Measurements from ENCODE around the gene PCBP3. TPM values are rescaled to one million over a fixed set of nuclear protein-coding genes. Genes with fewer than 3 reads are reported as not detected.

Gene PCBP3
- total RNA-seq, 1 donor from 2014 or later, result 5.0 TPM

DNA sequence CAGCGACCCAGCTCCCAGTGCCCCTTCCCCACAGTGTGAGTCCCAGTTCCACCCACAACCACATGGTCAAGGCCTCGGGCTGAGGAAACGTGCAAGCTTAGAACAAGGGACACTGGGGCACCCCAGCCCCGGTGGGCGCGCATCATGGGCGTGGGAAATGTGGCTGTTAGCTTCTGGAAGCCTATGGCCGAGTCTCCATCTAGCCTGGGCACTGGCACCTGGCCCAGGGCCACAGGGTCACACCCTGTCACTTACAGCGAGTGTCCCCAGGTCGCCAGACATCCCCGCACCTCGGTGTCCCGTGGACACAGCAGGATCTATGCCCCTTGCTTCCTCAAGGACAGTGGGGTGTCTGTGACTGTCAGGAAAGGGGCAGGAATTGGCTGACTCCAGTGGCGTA is 301.1 kb downstream of the PCBP3 start:
- H3K4me3 Mint-ChIP-seq, result no peak overlapping the region
- H3K4me1 Mint-ChIP-seq, result peaks cover 12% of the 10 kb centered on the region
- DNase-seq (ENCODE audit: low spot score in 2 of 2, unreplicated experiment in 2 of 2), result no peak
- no peaks in the 10 kb centered on the region for H3K9me3 Mint-ChIP-seq
- H3K27ac Mint-ChIP-seq, result no peak overlapping the region
- peaks cover 3% of the 10 kb centered on the region for H3K27me3 Mint-ChIP-seq (ENCODE audit: low read depth)
- H3K36me3 Mint-ChIP-seq, result no peaks in the 10 kb centered on the region
- no peak for TF ChIP-seq CTCF (IDR thresholded peaks at IDR 0.05; ENCODE audit: unreplicated experiment)

DNA sequence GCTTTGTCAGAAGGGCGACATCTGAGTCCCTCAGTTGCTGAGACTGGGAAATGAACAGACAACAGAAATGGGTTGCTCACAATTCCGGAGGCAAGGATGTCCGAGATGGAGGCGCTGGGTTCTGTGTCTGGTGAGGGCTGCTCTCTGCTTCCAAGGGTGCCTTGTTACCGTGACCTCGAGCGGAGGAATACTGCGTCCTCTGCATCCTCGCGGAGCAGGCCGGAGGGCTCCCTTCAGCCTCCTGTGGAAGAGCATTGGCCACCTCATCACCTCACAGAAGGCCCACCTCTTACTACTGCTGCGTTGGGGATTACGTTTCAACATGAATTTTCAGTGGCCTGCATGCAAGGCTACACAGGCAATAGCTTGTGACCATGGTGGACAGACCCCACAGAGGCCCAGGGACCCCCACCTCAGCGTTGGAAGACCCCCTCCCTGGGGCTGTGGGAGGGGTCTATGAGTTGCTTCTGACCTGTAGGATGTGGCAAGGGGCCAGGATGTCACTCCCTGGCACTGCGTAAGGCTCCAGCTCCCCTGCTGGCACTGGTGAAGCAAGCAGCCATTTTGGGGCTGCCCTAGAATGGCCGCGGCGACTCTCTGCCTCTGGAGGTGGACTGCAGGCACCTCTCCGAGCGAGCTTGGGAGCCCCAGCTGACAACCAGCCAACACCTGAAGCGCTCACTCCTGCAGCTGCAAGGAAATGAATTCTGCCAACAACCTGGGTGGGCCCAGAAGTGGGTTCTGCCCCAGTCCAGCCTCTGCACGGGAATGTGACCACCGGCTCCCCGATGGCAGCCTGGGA is 301.7 kb downstream of the PCBP3 start:
- Mint-ChIP-seq H3K4me3 (no peak overlapping the region), H3K27ac (no peak overlapping the region), H3K36me3 (no peaks in the 10 kb centered on the region), H3K9me3 (no peaks in the 10 kb centered on the region), H3K4me1 (peaks cover 12% of the 10 kb centered on the region), H3K27me3 (ENCODE audit: low read depth) (peaks cover 3% of the 10 kb centered on the region)
- no peak for DNase-seq (ENCODE audit: low spot score in 2 of 2, unreplicated experiment in 2 of 2)
- TF ChIP-seq CTCF (IDR thresholded peaks at IDR 0.05; ENCODE audit: unreplicated experiment), result no peak

- TF ChIP-seq CTCF (IDR thresholded peaks at IDR 0.05; ENCODE audit: unreplicated experiment), result no peak
- Mint-ChIP-seq H3K27me3 (ENCODE audit: low read depth) (peaks cover 3% of the 10 kb centered on the region), H3K27ac (no peak overlapping the region), H3K36me3 (no peaks in the 10 kb centered on the region), H3K4me1 (peaks cover 13% of the 10 kb centered on the region), H3K9me3 (no peaks in the 10 kb centered on the region), H3K4me3 (no peak overlapping the region)
- DNase-seq (ENCODE audit: low spot score in 2 of 2, unreplicated experiment in 2 of 2), result no peak
Observed at GRCh38 chr21:45945868-45946210, 302.3 kb downstream of the PCBP3 start.

DNA sequence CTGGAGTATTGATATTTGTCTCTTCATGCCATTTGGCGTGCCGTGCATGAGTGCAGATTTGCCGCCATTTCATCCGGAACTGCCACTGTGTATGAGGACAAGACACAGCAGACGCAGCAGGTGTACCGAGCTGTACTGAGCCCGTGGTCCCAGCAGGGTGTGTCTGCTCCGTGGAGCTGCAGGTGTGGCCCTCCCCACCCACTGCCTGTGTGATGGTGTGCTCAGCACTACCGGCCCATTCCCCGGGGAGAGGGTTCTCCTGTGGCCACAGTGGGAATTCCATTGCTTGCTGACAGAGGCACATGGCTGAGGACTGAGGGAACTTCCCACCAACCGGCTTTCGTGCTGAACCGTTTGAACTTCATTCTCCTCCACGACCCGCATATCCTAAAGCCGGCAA is 303.8 kb downstream of the PCBP3 start:
- Mint-ChIP-seq H3K9me3 (no peaks in the 10 kb centered on the region), H3K4me3 (no peak overlapping the region), H3K27ac (no peak overlapping the region), H3K36me3 (no peaks in the 10 kb centered on the region), H3K4me1 (peaks cover 13% of the 10 kb centered on the region), H3K27me3 (ENCODE audit: low read depth) (peaks cover 3% of the 10 kb centered on the region)
- no peak for DNase-seq (ENCODE audit: low spot score in 2 of 2, unreplicated experiment in 2 of 2)
- TF ChIP-seq CTCF (IDR thresholded peaks at IDR 0.05; ENCODE audit: unreplicated experiment), result no peak

GRCh38 chr21:45947716-45948255 is 304.3 kb downstream of the PCBP3 start:
- no peak for DNase-seq (ENCODE audit: low spot score in 2 of 2, unreplicated experiment in 2 of 2)
- H3K36me3 Mint-ChIP-seq, result no peaks in the 10 kb centered on the region
- no peak overlapping the region for H3K27ac Mint-ChIP-seq
- no peak overlapping the region for H3K4me3 Mint-ChIP-seq
- no peak for TF ChIP-seq CTCF (IDR thresholded peaks at IDR 0.05; ENCODE audit: unreplicated experiment)
- H3K9me3 Mint-ChIP-seq, result peaks cover 2% of the 10 kb centered on the region
- H3K4me1 Mint-ChIP-seq, result peaks cover 13% of the 10 kb centered on the region
- H3K27me3 Mint-ChIP-seq (ENCODE audit: low read depth), result peaks cover 3% of the 10 kb centered on the region

Measured in mesothelial cell of epicardium (in vitro differentiated cells).